GM13976 (cell line): Measurements from ENCODE around the gene RAD51B.

Source experiments
- DNase-seq: peaks from one replicate; pipeline ENCODE4 v3.0.0; 2012; ENCODE audit warnings: low spot score
- in situ Hi-C: fragments of 300-500 bp; cut with MboI; formaldehyde crosslinking; loops from one replicate; pipeline ENCODE4 v1.12.0; 2022; ENCODE audit warnings: low sequenced_read_pairs, mixed read lengths, inconsistent platforms; ENCODE audit not compliant: unreplicated experiment
- TF ChIP-seq, protein P1 (sequence below): IDR thresholded peaks from 2 replicates; pipeline ENCODE4 v1.5.1; 2012; ENCODE audit warnings: borderline replicate concordance, mild to moderate bottlenecking; ENCODE audit not compliant: insufficient read depth; ENCODE audit errors: extremely low read depth, missing control alignments, control extremely low read depth

The RAD51B gene

DNA sequence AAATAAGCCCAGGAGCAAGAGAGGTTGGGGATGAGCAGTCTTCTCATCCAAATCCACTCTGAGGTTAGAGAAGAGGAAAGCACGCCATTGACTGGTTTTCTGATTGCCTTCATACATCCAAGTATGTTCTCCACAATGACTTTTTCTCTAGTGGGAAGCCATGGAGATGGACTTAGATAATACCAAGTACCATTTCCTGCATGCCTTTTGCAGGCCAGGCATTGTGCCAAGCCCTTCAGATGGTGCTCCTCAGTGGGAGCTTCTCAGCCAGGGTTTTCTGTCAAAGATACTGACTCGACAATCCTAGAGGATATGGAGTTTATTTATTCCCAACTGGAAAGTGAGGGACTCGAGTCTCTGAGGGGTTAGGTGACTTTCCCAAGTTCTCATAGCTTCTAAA lies 755.3 kb downstream of the RAD51B start:
- in situ Hi-C loops: no loop called here
- DNase-seq: no peak
- TF ChIP-seq, protein P1, sequence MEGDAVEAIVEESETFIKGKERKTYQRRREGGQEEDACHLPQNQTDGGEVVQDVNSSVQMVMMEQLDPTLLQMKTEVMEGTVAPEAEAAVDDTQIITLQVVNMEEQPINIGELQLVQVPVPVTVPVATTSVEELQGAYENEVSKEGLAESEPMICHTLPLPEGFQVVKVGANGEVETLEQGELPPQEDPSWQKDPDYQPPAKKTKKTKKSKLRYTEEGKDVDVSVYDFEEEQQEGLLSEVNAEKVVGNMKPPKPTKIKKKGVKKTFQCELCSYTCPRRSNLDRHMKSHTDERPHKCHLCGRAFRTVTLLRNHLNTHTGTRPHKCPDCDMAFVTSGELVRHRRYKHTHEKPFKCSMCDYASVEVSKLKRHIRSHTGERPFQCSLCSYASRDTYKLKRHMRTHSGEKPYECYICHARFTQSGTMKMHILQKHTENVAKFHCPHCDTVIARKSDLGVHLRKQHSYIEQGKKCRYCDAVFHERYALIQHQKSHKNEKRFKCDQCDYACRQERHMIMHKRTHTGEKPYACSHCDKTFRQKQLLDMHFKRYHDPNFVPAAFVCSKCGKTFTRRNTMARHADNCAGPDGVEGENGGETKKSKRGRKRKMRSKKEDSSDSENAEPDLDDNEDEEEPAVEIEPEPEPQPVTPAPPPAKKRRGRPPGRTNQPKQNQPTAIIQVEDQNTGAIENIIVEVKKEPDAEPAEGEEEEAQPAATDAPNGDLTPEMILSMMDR: no peak

DNA sequence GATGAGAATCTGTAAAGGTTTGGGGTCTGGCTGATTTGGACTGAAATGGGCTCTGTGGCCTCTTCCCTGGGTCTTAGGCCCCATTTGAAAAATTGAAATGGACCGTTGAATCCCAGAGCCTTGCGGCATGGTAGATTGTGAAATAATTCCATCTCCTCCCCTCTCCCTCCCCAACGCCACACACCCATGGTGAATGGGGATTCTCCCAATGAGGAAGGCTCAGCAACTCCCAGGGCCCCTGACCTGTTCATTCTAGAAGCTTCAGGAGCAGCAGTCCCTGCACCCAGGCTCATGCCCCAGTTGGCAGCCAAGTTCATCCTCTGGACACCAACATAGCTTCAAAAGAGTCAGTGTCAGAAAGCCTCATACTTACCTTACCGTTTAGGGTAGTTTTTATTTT lies 755.8 kb downstream of the RAD51B start:
- in situ Hi-C loops: no loop called here
- TF ChIP-seq, protein P1: no peak

DNA sequence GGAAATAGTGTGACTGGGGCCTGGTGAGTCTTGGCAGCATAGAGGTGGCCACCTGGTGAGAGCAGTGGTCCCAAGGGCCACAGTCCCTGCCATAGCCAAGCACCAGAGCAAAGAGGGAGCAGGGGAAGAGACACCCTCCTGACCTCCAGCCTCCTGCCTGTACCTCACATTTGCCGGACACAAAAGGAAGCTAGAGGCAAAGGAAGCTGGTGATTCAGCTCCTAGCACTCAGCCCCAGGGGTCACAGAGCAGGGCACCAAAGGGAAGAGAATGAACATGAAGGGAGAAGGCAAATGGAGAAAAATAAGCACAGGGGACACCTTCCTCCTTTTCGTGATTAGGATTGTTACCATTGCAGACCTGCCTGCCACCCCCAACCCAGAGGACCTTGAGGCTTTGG lies 756.5 kb downstream of the RAD51B start:
- in situ Hi-C loops: no loop called here

More for the DNA sequence above, 755.8 kb downstream of the RAD51B start:
- DNase-seq: no peak

DNA sequence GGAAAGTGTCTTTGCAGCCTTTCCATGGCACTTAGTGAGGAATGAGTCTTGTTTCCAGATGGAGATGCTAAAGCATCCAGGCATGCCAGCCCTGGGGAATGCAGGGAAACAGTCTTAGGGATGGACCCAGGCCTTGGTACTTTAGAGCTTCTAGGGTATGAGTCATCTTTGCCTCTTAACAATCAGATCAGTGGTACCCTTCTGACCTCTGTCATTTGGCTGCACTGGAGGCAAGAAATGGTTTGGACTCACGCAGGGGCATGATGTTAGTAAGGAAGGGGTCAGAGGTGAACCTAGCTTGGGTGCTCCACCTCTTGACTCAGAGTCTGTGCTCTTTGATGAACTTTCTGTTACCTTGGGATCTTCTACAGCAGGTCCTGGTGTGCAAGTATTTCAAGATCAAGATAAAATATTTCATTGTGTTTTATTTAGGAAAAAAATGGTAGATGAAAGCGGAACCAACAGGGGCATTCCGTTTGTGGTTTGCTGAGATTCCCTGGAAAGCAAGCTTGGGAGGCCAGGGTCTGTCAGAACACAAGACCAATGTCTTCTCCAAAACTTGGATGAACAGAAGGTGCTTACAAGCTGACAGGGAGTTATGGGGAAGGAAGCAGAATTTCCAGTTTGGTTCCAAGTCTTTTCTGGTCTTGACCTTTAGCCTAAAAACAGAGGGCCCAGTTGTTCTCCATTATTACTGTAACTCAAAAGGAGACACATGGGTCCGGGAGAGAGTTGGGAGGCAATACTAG lies 757.1 kb downstream of the RAD51B start:
- TF ChIP-seq, protein P1: no peak
- in situ Hi-C loops: no loop called here
- DNase-seq: no peak

More for the DNA sequence above, 756.5 kb downstream of the RAD51B start:
- DNase-seq: no peak
- TF ChIP-seq, protein P1: no peak

DNA sequence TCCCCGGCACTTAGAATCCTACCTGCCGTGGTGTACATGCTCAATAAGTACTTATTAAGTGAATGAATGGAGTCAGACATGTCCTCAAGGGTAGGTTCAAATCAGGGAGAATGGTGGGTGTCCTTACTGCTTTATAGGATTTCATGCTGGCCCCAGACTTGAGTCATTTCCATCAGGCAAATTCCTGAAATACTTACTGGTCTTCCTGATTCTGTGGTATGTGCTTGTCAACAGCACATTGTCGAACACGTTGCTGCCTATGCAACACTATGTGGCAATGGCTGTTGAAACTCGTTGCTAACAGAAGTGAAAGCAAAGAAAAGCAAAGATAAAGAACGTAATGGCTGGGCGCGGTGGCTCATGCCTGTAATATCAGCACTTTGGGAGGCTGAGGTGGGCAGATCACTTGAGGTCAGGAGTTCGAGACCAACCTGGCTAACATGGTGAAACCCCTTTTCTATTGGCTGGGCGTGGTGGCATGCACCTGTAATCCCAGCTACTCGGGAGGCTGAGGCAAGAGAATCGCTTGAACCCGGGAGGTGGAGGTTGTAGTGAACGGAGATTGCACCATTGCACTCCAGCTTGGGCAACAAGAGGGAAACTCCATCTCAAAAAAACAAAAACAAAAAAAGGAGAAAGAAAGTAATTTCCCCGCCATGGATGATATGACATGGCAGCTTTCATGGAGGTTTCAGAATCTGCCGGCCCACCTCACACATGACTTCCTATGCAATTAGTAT lies 758.4 kb downstream of the RAD51B start:
- no peak for DNase-seq
- TF ChIP-seq, protein P1: no peak
- in situ Hi-C loops: no loop called here

DNA sequence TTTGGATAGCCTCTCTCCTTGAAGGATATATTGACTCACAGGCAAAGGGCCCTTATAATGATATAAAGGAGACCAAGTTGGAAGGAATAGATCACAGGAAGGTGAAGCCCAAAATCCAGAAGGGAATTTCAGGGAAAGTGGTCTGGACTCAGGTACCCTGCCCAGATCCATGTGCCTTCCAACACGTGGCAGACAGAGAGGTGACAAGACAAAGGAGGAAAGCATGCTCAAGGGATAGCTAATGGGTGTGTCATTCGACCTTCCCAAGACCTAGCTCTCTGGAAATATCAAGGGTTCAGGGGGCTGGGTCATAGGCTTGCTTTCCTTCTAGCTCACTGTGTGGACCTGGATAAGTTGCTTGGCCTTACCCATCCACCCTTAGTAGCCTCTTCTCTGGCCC lies 759.0 kb downstream of the RAD51B start:
- TF ChIP-seq, protein P1: no peak
- in situ Hi-C loops: no loop called here
- no peak for DNase-seq
